H1 (cell line): Measurements from ENCODE around the gene ZSWIM6. TPM values are rescaled to one million over a fixed set of nuclear protein-coding genes. Genes with fewer than 3 reads are reported as not detected.

Source experiments
- polyA plus RNA-seq, 7 experiments: library from polyadenylated mRNA; depleted of rRNA in 3 of 7; stranded (reverse) in 5 of 7; unstranded in 2 of 7; fragments of >200 nt in 5 of 7; fragments of 200-250 nt in 2 of 7; gene quantifications; 1 replicate in 5 of 7; 2 replicates in 1 of 7; 4 replicates in 1 of 7; pipeline versions ENCODE4 v1.2.1 to v1.2.3, GENCODE V29; 2011 to 2013; ENCODE audit warnings: missing spikeins in 2 of 7, mixed read lengths in 2 of 7
- total RNA-seq: library from RNA; stranded (reverse); fragmentation: NEBNext Ultra II Directional; extraction: Animal tissue kit (Norgen Biotek cat#: 25700); gene quantifications from 2 replicates; pipeline ENCODE4 v1.2.1, GENCODE V29; 2021
- TF ChIP-seq, protein P1 (sequence below): fragments of 300-600 bp; sonication (generic); IDR thresholded peaks from 2 replicates; pipeline ENCODE4 v1.7.1; 2012; ENCODE audit warnings: low read length, moderate library complexity, mild to moderate bottlenecking, inconsistent platforms; ENCODE audit not compliant: insufficient replicate concordance

The ZSWIM6 gene
- total and polyA plus RNA-seq, 2 of the 8 experiments (the other 6 are each of a cell fraction or from before 2014, with no cell fraction given) = 7.9 to 12.4 TPM

DNA sequence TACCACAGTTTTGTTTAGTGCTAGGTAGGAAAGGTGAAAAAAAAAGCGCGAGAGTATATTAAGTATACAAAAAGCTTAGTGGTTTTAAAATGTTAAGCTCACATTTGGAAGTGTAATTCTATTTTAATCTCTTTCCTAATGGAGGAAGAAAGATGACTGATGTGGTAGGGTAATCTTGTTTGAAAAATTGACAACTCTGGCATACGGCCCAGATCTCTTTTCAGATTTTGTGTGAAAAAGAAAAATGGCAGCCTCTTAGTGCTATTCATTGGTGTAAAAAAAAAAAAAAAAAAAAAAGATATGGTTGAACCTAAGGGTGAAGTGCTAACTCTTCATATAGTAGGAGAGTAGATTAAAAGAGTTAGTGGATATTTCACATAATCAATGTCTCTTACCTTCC, 108.0 kb downstream of the ZSWIM6 start (continued):
- TF ChIP-seq, protein P1, sequence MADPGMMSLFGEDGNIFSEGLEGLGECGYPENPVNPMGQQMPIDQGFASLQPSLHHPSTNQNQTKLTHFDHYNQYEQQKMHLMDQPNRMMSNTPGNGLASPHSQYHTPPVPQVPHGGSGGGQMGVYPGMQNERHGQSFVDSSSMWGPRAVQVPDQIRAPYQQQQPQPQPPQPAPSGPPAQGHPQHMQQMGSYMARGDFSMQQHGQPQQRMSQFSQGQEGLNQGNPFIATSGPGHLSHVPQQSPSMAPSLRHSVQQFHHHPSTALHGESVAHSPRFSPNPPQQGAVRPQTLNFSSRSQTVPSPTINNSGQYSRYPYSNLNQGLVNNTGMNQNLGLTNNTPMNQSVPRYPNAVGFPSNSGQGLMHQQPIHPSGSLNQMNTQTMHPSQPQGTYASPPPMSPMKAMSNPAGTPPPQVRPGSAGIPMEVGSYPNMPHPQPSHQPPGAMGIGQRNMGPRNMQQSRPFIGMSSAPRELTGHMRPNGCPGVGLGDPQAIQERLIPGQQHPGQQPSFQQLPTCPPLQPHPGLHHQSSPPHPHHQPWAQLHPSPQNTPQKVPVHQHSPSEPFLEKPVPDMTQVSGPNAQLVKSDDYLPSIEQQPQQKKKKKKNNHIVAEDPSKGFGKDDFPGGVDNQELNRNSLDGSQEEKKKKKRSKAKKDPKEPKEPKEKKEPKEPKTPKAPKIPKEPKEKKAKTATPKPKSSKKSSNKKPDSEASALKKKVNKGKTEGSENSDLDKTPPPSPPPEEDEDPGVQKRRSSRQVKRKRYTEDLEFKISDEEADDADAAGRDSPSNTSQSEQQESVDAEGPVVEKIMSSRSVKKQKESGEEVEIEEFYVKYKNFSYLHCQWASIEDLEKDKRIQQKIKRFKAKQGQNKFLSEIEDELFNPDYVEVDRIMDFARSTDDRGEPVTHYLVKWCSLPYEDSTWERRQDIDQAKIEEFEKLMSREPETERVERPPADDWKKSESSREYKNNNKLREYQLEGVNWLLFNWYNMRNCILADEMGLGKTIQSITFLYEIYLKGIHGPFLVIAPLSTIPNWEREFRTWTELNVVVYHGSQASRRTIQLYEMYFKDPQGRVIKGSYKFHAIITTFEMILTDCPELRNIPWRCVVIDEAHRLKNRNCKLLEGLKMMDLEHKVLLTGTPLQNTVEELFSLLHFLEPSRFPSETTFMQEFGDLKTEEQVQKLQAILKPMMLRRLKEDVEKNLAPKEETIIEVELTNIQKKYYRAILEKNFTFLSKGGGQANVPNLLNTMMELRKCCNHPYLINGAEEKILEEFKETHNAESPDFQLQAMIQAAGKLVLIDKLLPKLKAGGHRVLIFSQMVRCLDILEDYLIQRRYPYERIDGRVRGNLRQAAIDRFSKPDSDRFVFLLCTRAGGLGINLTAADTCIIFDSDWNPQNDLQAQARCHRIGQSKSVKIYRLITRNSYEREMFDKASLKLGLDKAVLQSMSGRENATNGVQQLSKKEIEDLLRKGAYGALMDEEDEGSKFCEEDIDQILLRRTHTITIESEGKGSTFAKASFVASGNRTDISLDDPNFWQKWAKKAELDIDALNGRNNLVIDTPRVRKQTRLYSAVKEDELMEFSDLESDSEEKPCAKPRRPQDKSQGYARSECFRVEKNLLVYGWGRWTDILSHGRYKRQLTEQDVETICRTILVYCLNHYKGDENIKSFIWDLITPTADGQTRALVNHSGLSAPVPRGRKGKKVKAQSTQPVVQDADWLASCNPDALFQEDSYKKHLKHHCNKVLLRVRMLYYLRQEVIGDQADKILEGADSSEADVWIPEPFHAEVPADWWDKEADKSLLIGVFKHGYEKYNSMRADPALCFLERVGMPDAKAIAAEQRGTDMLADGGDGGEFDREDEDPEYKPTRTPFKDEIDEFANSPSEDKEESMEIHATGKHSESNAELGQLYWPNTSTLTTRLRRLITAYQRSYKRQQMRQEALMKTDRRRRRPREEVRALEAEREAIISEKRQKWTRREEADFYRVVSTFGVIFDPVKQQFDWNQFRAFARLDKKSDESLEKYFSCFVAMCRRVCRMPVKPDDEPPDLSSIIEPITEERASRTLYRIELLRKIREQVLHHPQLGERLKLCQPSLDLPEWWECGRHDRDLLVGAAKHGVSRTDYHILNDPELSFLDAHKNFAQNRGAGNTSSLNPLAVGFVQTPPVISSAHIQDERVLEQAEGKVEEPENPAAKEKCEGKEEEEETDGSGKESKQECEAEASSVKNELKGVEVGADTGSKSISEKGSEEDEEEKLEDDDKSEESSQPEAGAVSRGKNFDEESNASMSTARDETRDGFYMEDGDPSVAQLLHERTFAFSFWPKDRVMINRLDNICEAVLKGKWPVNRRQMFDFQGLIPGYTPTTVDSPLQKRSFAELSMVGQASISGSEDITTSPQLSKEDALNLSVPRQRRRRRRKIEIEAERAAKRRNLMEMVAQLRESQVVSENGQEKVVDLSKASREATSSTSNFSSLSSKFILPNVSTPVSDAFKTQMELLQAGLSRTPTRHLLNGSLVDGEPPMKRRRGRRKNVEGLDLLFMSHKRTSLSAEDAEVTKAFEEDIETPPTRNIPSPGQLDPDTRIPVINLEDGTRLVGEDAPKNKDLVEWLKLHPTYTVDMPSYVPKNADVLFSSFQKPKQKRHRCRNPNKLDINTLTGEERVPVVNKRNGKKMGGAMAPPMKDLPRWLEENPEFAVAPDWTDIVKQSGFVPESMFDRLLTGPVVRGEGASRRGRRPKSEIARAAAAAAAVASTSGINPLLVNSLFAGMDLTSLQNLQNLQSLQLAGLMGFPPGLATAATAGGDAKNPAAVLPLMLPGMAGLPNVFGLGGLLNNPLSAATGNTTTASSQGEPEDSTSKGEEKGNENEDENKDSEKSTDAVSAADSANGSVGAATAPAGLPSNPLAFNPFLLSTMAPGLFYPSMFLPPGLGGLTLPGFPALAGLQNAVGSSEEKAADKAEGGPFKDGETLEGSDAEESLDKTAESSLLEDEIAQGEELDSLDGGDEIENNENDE = no peak
- TF ChIP-seq, all 59 proteins: peak for 0
